Ishikawa (cell line): ENCODE measurements around the gene DEDD2.

Source experiments
- CEBPB ChIP-seq: IDR thresholded peaks from 2 replicates; pipeline ENCODE4 v1.6.1; 2012
- CREB1 ChIP-seq: IDR thresholded peaks from 2 replicates; pipeline ENCODE4 v1.6.1; 2012; ENCODE audit warnings: low read depth
- EGR1 ChIP-seq: IDR thresholded peaks from 2 replicates; pipeline ENCODE4 v1.6.1; 2012
- EP300 ChIP-seq: IDR thresholded peaks from 2 replicates; pipeline ENCODE4 v1.6.1; 2012; ENCODE audit warnings: borderline replicate concordance
- FOXM1 ChIP-seq: IDR thresholded peaks from 2 replicates; pipeline ENCODE4 v1.6.1; 2012; ENCODE audit warnings: low read depth, borderline replicate concordance
- MAX ChIP-seq: IDR thresholded peaks from 2 replicates; pipeline ENCODE4 v1.6.1; 2012
- NFIC ChIP-seq: IDR thresholded peaks from 2 replicates; pipeline ENCODE4 v1.6.1; 2012
- RAD21 ChIP-seq: IDR thresholded peaks from 2 replicates; pipeline ENCODE4 v1.6.1; 2012; ENCODE audit warnings: low read depth
- TAF1 ChIP-seq: IDR thresholded peaks from 2 replicates; pipeline ENCODE4 v1.6.1; 2012; ENCODE audit warnings: low read depth, mild to moderate bottlenecking
- TCF12 ChIP-seq: IDR thresholded peaks from 2 replicates; pipeline ENCODE4 v1.6.1; 2012; ENCODE audit warnings: low read depth
- TEAD4 ChIP-seq: IDR thresholded peaks from 2 replicates; pipeline ENCODE4 v1.6.1; 2012
- YY1 ChIP-seq: IDR thresholded peaks from 2 replicates; pipeline ENCODE4 v1.6.1; 2012; ENCODE audit warnings: low read depth
- ZBTB7A ChIP-seq: IDR thresholded peaks from 2 replicates; pipeline ENCODE4 v1.6.1; 2012; ENCODE audit warnings: low read depth
- TF ChIP-seq, protein P1 (sequence below): IDR thresholded peaks from 2 replicates; pipeline ENCODE4 v1.6.1; 2012
- TF ChIP-seq, protein P2 (sequence below): IDR thresholded peaks from 2 replicates; pipeline ENCODE4 v1.6.1; 2012; ENCODE audit warnings: low read depth, mild to moderate bottlenecking

The DEDD2 gene

GRCh38 chr19:42216653-42217519 is 591 bp downstream of the DEDD2 start:
- no peak for TF ChIP-seq YY1
- no peak for TF ChIP-seq RAD21
- no peak for TF ChIP-seq TAF1
- TF ChIP-seq, protein P1, sequence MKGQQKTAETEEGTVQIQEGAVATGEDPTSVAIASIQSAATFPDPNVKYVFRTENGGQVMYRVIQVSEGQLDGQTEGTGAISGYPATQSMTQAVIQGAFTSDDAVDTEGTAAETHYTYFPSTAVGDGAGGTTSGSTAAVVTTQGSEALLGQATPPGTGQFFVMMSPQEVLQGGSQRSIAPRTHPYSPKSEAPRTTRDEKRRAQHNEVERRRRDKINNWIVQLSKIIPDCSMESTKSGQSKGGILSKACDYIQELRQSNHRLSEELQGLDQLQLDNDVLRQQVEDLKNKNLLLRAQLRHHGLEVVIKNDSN: no peak
- peak; percentile 55 for TF ChIP-seq ZBTB7A
- no peak for TF ChIP-seq TCF12
- peak; percentile 55 for TF ChIP-seq MAX
- TF ChIP-seq TEAD4: no peak
- TF ChIP-seq, protein P2, sequence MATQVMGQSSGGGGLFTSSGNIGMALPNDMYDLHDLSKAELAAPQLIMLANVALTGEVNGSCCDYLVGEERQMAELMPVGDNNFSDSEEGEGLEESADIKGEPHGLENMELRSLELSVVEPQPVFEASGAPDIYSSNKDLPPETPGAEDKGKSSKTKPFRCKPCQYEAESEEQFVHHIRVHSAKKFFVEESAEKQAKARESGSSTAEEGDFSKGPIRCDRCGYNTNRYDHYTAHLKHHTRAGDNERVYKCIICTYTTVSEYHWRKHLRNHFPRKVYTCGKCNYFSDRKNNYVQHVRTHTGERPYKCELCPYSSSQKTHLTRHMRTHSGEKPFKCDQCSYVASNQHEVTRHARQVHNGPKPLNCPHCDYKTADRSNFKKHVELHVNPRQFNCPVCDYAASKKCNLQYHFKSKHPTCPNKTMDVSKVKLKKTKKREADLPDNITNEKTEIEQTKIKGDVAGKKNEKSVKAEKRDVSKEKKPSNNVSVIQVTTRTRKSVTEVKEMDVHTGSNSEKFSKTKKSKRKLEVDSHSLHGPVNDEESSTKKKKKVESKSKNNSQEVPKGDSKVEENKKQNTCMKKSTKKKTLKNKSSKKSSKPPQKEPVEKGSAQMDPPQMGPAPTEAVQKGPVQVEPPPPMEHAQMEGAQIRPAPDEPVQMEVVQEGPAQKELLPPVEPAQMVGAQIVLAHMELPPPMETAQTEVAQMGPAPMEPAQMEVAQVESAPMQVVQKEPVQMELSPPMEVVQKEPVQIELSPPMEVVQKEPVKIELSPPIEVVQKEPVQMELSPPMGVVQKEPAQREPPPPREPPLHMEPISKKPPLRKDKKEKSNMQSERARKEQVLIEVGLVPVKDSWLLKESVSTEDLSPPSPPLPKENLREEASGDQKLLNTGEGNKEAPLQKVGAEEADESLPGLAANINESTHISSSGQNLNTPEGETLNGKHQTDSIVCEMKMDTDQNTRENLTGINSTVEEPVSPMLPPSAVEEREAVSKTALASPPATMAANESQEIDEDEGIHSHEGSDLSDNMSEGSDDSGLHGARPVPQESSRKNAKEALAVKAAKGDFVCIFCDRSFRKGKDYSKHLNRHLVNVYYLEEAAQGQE: no peak

- no peak for TF ChIP-seq TAF1
- TF ChIP-seq TCF12: no peak
- TF ChIP-seq, protein P2: no peak
- TF ChIP-seq RAD21: no peak
- no peak for TF ChIP-seq TEAD4
- no peak for TF ChIP-seq YY1
- TF ChIP-seq FOXM1: no peak
- no peak for TF ChIP-seq ZBTB7A
- TF ChIP-seq MAX: no peak
- TF ChIP-seq CEBPB: no peak
- no peak for TF ChIP-seq EGR1
Observed at GRCh38 chr19:42214810-42215485, 2.5 kb downstream of the DEDD2 start.

GRCh38 chr19:42212886-42213285 is 4.6 kb downstream of the DEDD2 start:
- TF ChIP-seq, protein P1: no peak
- TF ChIP-seq ZBTB7A (no peak), EP300 (no peak), TCF12 (no peak), YY1 (no peak), FOXM1 (no peak), MAX (no peak), CREB1 (no peak), RAD21 (no peak), NFIC (no peak), EGR1 (no peak)
- TF ChIP-seq, protein P2: no peak

GRCh38 chr19:42208612-42209011 is 8.9 kb downstream of the DEDD2 start:
- no peak for TF ChIP-seq TEAD4
- TF ChIP-seq ZBTB7A: no peak
- no peak for TF ChIP-seq TCF12
- no peak for TF ChIP-seq CEBPB
- TF ChIP-seq, protein P2: no peak
- no peak for TF ChIP-seq RAD21
- no peak for TF ChIP-seq EP300
- TF ChIP-seq YY1: no peak
- no peak for TF ChIP-seq CREB1
- no peak for TF ChIP-seq MAX
- TF ChIP-seq NFIC: no peak
- TF ChIP-seq TAF1: no peak
